GM12878 (cell line): ENCODE measurements around the gene MAST1. TPM values are rescaled to one million over a fixed set of nuclear protein-coding genes. Genes with fewer than 3 reads are reported as not detected.
A peak's percentile ranks its signal among the peaks of the same experiment; 100 is the strongest.

Experiments
- ATF7 ChIP-seq: fragments of 450-650 bp; IDR thresholded peaks from 2 replicates; pipeline ENCODE4 v1.6.1; 2016; ENCODE audit warnings: low read depth, mild to moderate bottlenecking
- BACH1 ChIP-seq: fragments of 450-650 bp; IDR thresholded peaks from 2 replicates; pipeline ENCODE4 v1.6.1; 2017; ENCODE audit warnings: mild to moderate bottlenecking, borderline replicate concordance
- BHLHE40 ChIP-seq, 2 experiments: fragments of 450-650 bp in 1 of 2; IDR thresholded peaks; 2 replicates each; pipeline ENCODE4 v1.6.1; 2011 to 2017; ENCODE audit warnings: low read depth in 2 of 2, borderline replicate concordance in 1 of 2, improper control_type of control experiment in 1 of 2, low read length in 1 of 2, mild to moderate bottlenecking in 1 of 2
- CBX5 ChIP-seq: sonication (generic); IDR thresholded peaks from 2 replicates; pipeline ENCODE4 v1.6.1; 2016; ENCODE audit warnings: low read depth, moderate library complexity, mild to moderate bottlenecking, inconsistent platforms
- CEBPB ChIP-seq, 2 experiments: fragments of 150-350 bp in 1 of 2; IDR thresholded peaks; 2 replicates each; pipeline ENCODE4 v1.6.1; 2012 to 2014; ENCODE audit warnings: low read depth in 2 of 2, low read length in 2 of 2, borderline replicate concordance in 1 of 2, inconsistent platforms in 1 of 2
- CHD2 ChIP-seq: IDR thresholded peaks from 2 replicates; pipeline ENCODE4 v1.6.1; 2011; ENCODE audit warnings: low read depth, low read length, improper control_type of control experiment, borderline replicate concordance
- EP300 ChIP-seq, 2 experiments: fragments of 150-350 bp in 1 of 2; IDR thresholded peaks; 2 replicates each; pipeline ENCODE4 v1.6.1; 2011 to 2012; ENCODE audit warnings: low read depth in 2 of 2, low read length in 2 of 2, borderline replicate concordance in 1 of 2, improper control_type of control experiment in 1 of 2, inconsistent platforms in 1 of 2; ENCODE audit not compliant: control insufficient read depth in 1 of 2
- ESRRA ChIP-seq: IDR thresholded peaks from 2 replicates; pipeline ENCODE4 v1.6.1; 2012; ENCODE audit warnings: mild to moderate bottlenecking, low read length, improper control_type of control experiment
- FOS ChIP-seq: IDR thresholded peaks from 3 replicates; pipeline ENCODE4 v1.6.1; 2011; ENCODE audit warnings: borderline replicate concordance; ENCODE audit not compliant: insufficient read length; ENCODE audit errors: extremely low read depth
- FOXK2 ChIP-seq: fragments of 450-650 bp; IDR thresholded peaks from 2 replicates; pipeline ENCODE4 v1.6.1; 2017; ENCODE audit warnings: mild to moderate bottlenecking, moderate library complexity
- JUNB ChIP-seq: IDR thresholded peaks from 2 replicates; pipeline ENCODE4 v1.6.1; 2016; ENCODE audit warnings: antibody characterized with exemption, mild to moderate bottlenecking
- MTA3 ChIP-seq: IDR thresholded peaks from 2 replicates; pipeline ENCODE4 v1.6.1; 2012; ENCODE audit warnings: low read length, inconsistent platforms, borderline replicate concordance
- NBN ChIP-seq: fragments of 450-650 bp; IDR thresholded peaks from 2 replicates; pipeline ENCODE4 v1.6.1; 2016
- NFXL1 ChIP-seq: fragments of 450-650 bp; IDR thresholded peaks from 2 replicates; pipeline ENCODE4 v1.6.1; 2017; ENCODE audit warnings: antibody characterized with exemption, mild to moderate bottlenecking, borderline replicate concordance
- PAX5 ChIP-seq: IDR thresholded peaks from 2 replicates; pipeline ENCODE4 v1.6.1; 2011; ENCODE audit warnings: low read depth, low read length, borderline replicate concordance
- POLR2AphosphoS5 ChIP-seq: IDR thresholded peaks from 2 replicates; pipeline ENCODE4 v1.6.1; 2011; ENCODE audit warnings: mild to moderate bottlenecking, low read length, inconsistent platforms
- POU2F2 ChIP-seq: IDR thresholded peaks from 3 replicates; pipeline ENCODE4 v1.6.1; 2011; ENCODE audit warnings: low read depth, mild to moderate bottlenecking, low read length, borderline replicate concordance
- RELA ChIP-seq: fragments of 450-650 bp; IDR thresholded peaks from 2 replicates; pipeline ENCODE4 v1.8.0; 2014; ENCODE audit warnings: borderline replicate concordance; ENCODE audit not compliant: partially characterized antibody
- SMAD1 ChIP-seq: fragments of 450-650 bp; IDR thresholded peaks from 2 replicates; pipeline ENCODE4 v1.6.1; 2018; ENCODE audit warnings: mild to moderate bottlenecking, low read depth; ENCODE audit not compliant: partially characterized antibody
- SMAD5 ChIP-seq: IDR thresholded peaks from 2 replicates; pipeline ENCODE4 v1.6.1; 2016; ENCODE audit warnings: antibody characterized with exemption, low read depth
- STAT3 ChIP-seq: IDR thresholded peaks from 2 replicates; pipeline ENCODE4 v1.6.1; 2011; ENCODE audit warnings: low read depth, low read length, improper control_type of control experiment
- SUPT20H ChIP-seq: IDR thresholded peaks from 2 replicates; pipeline ENCODE4 v1.6.1; 2011; ENCODE audit warnings: low read depth, mild to moderate bottlenecking, low read length, moderate library complexity, borderline replicate concordance; ENCODE audit not compliant: control insufficient read depth
- SUZ12 ChIP-seq: fragments of 200-600 bp; sonication (generic); IDR thresholded peaks from one replicate; pipeline ENCODE4 v1.6.1; 2018; ENCODE audit warnings: antibody characterized with exemption, mild to moderate bottlenecking; ENCODE audit not compliant: unreplicated experiment
- TBL1XR1 ChIP-seq: IDR thresholded peaks from 2 replicates; pipeline ENCODE4 v1.6.1; 2012; ENCODE audit warnings: low read depth, low read length, improper control_type of control experiment
- TCF3 ChIP-seq: IDR thresholded peaks from 2 replicates; pipeline ENCODE4 v1.6.1; 2012; ENCODE audit warnings: low read depth, mild to moderate bottlenecking, low read length, borderline replicate concordance; ENCODE audit not compliant: insufficient read depth
- WRNIP1 ChIP-seq: IDR thresholded peaks from 2 replicates; pipeline ENCODE4 v1.6.1; 2011; ENCODE audit warnings: low read depth, low read length, improper control_type of control experiment, borderline replicate concordance
- YY1 ChIP-seq: IDR thresholded peaks from 2 replicates; pipeline ENCODE4 v1.6.1; 2011; ENCODE audit warnings: low read depth, mild to moderate bottlenecking, low read length
- ZNF24 ChIP-seq: fragments of 450-650 bp; IDR thresholded peaks from 2 replicates; pipeline ENCODE4 v1.6.1; 2017; ENCODE audit warnings: antibody characterized with exemption, mild to moderate bottlenecking
- ZSCAN29 ChIP-seq: fragments of 450-650 bp; IDR thresholded peaks from 2 replicates; pipeline ENCODE4 v1.6.1; 2017; ENCODE audit warnings: mild to moderate bottlenecking, moderate library complexity
- polyA plus RNA-seq, 11 experiments: library from polyadenylated mRNA; depleted of rRNA in 4 of 11; unstranded in 6 of 11; stranded (reverse) in 5 of 11; fragments of >200 nt; fragmentation: Nextera tagmentation in 4 of 11; fragmentation: Illumina TruSeq in 1 of 11; extraction: Ambion mirVana in 4 of 11; extraction: Trizol in 1 of 11; gene quantifications; 1 replicate in 1 of 11; 2 replicates in 10 of 11; pipeline versions ENCODE4 v1.2.1 to v1.2.3, GENCODE V29; 2011 to 2016; ENCODE audit warnings: inconsistent platforms in 2 of 11, missing spikeins in 2 of 11, low read depth in 1 of 11
- total RNA-seq, 4 experiments: library from RNA; depleted of rRNA in 3 of 4; stranded (reverse); fragments of >200 nt in 3 of 4; fragmentation: Illumina TruSeq in 1 of 4; extraction: Trizol in 1 of 4; gene quantifications; 2 replicates each; pipeline versions ENCODE4 v1.2.1 to v1.2.3, GENCODE V29; 2013 to 2021
- TF ChIP-seq, protein P1 (sequence below): IDR thresholded peaks from 2 replicates; pipeline ENCODE4 v1.6.1; 2011; ENCODE audit warnings: low read depth, mild to moderate bottlenecking, low read length, moderate library complexity, borderline replicate concordance; ENCODE audit errors: extremely low read depth
- TF ChIP-seq, protein P2 (sequence below): fragments of 450-650 bp; IDR thresholded peaks from 2 replicates; pipeline ENCODE4 v1.6.1; 2017; ENCODE audit warnings: low read depth, mild to moderate bottlenecking, moderate library complexity

Gene MAST1
- total and polyA plus RNA-seq, 10 of the 15 experiments (the other 5 are each of a cell fraction or from before 2014, with no cell fraction given) = 0.08 to 0.79 (median 0.44) TPM; not detected in 1

DNA sequence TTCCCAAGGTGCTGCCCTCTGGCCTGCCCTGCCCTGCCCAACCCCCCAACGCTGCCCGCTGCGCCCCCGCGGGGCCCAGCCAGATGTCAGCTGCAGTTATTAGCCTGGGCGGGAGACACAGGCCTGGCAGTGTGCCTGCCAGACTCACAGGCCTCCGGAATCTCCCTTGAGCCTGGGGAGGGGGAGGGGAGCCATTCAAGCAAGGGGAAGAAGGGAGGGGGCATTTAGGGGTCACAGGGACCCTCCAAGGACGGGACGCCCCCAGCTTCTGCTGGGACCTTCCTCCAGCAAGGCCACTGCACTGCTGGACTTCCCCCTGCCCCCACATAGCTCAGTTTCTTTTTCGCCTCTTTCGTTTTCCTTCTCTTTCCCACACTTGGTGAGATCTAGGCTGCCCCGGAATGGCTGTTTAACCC is 49.6 kb upstream of the MAST1 start (continued):
- TF ChIP-seq, protein P1, sequence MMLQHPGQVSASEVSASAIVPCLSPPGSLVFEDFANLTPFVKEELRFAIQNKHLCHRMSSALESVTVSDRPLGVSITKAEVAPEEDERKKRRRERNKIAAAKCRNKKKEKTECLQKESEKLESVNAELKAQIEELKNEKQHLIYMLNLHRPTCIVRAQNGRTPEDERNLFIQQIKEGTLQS = no peak
- TF ChIP-seq PAX5 = peak; percentile 85; the same call in 1 of the 2 replicates
- TF ChIP-seq TCF3 = peak; percentile 88
- TF ChIP-seq YY1 = peak; percentile 20; the same call in 1 of the 2 replicates
- TF ChIP-seq, protein P2, sequence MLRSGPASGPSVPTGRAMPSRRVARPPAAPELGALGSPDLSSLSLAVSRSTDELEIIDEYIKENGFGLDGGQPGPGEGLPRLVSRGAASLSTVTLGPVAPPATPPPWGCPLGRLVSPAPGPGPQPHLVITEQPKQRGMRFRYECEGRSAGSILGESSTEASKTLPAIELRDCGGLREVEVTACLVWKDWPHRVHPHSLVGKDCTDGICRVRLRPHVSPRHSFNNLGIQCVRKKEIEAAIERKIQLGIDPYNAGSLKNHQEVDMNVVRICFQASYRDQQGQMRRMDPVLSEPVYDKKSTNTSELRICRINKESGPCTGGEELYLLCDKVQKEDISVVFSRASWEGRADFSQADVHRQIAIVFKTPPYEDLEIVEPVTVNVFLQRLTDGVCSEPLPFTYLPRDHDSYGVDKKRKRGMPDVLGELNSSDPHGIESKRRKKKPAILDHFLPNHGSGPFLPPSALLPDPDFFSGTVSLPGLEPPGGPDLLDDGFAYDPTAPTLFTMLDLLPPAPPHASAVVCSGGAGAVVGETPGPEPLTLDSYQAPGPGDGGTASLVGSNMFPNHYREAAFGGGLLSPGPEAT = peak; percentile 96
- TF ChIP-seq SUPT20H = no peak
- TF ChIP-seq ESRRA = peak; percentile 90
- no peak for TF ChIP-seq CBX5
- TF ChIP-seq ZSCAN29 = no peak
- TF ChIP-seq JUNB = peak; percentile 28; the same call in 1 of the 2 replicates
- no peak for TF ChIP-seq SUZ12
- TF ChIP-seq RELA = peak; percentile 99
- TF ChIP-seq STAT3 = no peak
- TF ChIP-seq FOS = no peak
- TF ChIP-seq BHLHE40 (IDR thresholded peaks at IDR 0.05; ENCODE audit: borderline replicate concordance in 1 of 2, low read depth in 2 of 2, low read length in 1 of 2) = peak; percentile 71 to 82; a peak in 3 of 4 replicates
- no peak for TF ChIP-seq CEBPB (IDR thresholded peaks at IDR 0.05; ENCODE audit: borderline replicate concordance in 1 of 2, low read depth in 2 of 2, low read length in 2 of 2)
- TF ChIP-seq CHD2 = peak; percentile 93
- TF ChIP-seq POU2F2 = peak; percentile 77; the same call in 1 of the 3 replicates
- TF ChIP-seq NBN = peak; percentile 95; the same call in 1 of the 2 replicates
- TF ChIP-seq FOXK2 = no peak
- TF ChIP-seq WRNIP1 = no peak
- peak; percentile 46; the same call in 1 of the 2 replicates for TF ChIP-seq BACH1
- peak; percentile 62 to 88; a peak in 2 of 4 replicates for TF ChIP-seq EP300 (IDR thresholded peaks at IDR 0.05; ENCODE audit: borderline replicate concordance in 1 of 2, control insufficient read depth in 1 of 2, low read depth in 2 of 2, low read length in 2 of 2)
- TF ChIP-seq ZNF24 = no peak
- no peak for TF ChIP-seq MTA3
- no peak for TF ChIP-seq NFXL1
- peak; percentile 94 for TF ChIP-seq TBL1XR1
- peak; percentile 40; the same call in 1 of the 2 replicates for TF ChIP-seq POLR2AphosphoS5
- TF ChIP-seq SMAD1 = peak; percentile 63
- peak; percentile 61 for TF ChIP-seq ATF7
- no peak for TF ChIP-seq SMAD5
- TF ChIP-seq, all 136 proteins: peak for 49
